OCI-LY7 (cell line): Measurements from ENCODE around the gene RUFY3.

Experiments used
- CTCF ChIP-seq: fragments of 200-600 bp; sonication (generic); conservative IDR thresholded peaks from 2 replicates; pipeline ENCODE4 v1.5.1; 2014; ENCODE audit warnings: mild to moderate bottlenecking, antibody characterized with exemption, low read length, moderate library complexity, mixed read lengths
- EZH2phosphoT487 ChIP-seq: fragments of 200-600 bp; sonication (generic); IDR thresholded peaks from 2 replicates; pipeline ENCODE4 v1.6.1; 2018; ENCODE audit warnings: low read depth, borderline replicate concordance, mild to moderate bottlenecking, mixed run types, antibody characterized with exemption, low read length, moderate library complexity, mixed read lengths

DNA sequence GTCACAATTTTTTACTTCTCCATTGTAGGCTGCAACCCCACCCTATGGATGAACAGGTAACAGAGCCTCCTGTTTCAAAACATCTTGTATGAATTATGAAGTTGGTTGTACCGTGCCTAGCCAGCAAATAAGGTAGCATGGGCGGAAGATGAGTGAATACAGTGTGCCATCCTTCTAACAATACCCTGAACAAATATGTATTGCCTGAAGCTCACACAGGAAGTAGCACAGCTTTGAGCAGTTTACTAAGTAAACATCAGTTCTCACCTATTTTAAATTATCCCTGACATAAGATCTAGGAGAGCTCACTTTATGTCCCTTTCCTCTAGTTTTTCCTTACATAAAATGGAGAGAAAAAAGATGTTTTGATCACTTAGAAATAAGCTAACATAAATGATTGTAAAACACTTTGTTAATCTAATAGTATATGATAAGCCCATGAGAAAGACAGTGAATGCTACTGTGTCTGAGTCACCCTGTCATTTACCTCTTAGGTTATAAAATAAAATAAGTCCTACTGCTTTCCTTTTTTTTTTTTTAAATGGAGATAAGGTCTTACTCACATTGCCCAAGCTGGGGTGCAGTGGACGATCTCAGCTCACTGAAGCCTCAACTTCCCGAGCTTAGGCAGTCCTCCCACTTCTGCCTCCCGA, 81.3 kb downstream of the RUFY3 start:
- TF ChIP-seq CTCF: no peak
- no peak for TF ChIP-seq EZH2phosphoT487
